Measurements from ENCODE around the gene FDXR.

Gene FDXR

DNA sequence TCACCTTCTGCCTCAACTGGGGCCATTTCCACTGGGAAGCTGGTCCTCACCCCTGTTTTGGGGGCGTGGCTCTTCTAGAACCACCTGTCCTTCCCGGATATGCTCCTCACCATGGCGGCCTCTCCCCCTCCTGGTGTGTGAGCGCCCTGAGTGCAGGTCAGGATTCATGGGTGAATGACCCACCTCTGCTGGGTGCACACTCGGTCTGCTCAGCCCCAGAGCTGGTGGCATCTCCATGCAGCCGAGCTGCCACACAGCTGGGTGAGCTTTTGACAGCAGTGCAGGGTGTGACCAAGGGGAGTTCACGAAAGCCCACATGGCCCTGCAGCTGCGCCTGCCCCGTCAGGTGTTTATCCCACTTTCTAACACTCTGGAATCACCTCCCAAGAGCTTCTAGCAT, 40.4 kb downstream of the FDXR start:
- no peak for DNase-seq

DNA sequence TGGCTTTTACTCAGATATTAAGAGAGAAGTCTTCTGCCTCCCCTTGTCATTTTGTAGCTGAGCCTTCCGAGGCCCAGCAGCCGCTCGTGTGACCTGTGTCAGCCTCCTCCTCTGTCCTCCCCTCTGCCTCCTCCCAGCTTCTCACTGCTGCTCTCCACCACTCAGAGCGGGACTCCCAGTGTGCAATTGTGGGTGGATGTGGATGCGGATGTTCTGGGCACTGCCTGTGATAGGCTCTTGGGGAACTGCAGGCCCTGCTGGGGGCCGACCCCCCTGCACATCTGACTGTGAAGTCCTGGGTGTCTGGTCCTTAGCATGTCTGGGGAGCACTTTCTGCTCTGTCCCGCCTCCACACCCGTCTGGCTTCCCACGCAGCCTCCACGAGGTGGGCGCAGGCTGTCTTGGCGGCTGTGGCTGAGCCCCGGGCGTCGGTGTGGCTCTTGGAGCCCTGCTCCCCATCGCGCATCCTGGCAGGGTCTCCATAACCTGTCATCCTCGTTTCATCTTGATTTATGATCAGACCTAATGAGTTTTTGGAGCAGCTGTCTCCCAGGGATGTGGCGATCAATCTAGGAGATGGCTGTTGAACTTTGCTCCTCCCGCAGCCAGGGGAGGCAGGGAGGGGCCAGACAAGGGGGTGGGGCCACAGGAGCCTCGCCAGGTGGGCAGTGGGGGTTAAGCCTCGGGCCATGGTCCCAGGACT, 41.2 kb downstream of the FDXR start:
- no peak for DNase-seq

DNA sequence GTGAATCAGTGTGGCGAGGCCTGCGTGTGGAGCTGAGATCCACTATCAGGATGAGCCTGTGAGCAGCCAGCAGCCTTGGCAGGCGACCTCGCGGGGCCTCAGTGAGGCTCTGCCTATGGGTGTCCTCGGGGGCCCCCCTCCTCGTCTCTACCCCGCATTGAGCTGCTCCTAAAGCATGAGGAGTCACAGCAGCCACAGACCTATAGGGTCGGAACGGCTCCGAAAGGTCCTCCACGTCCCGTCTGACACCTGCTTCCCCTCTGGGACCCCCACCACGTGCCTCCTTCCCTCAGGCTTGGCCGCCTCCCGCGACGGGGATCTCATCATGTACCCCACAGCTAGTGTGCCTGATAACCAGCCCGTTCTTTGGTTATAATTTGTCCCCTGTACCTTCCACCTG, 41.9 kb downstream of the FDXR start:
- no peak for DNase-seq

DNA sequence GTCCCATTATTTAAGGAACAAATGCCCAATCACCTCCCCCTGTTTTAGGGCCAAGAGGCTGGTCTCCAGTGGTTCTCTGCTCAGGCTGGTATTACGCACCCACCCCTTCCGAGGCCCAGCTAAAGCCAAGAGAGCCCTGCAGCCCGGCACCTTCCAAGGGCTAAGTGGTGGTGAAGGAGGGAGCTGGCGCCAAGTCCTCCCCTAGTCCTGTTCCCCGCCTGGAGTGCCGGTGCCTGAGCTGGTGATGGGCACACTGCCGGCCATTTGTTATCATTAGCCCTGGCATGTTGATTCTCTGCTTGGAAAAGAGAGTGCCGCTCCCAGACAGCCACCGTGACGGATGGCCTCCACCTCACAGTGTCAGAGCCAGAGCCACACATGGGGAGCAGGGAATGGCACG, 45.0 kb downstream of the FDXR start:
- no peak for DNase-seq

DNA sequence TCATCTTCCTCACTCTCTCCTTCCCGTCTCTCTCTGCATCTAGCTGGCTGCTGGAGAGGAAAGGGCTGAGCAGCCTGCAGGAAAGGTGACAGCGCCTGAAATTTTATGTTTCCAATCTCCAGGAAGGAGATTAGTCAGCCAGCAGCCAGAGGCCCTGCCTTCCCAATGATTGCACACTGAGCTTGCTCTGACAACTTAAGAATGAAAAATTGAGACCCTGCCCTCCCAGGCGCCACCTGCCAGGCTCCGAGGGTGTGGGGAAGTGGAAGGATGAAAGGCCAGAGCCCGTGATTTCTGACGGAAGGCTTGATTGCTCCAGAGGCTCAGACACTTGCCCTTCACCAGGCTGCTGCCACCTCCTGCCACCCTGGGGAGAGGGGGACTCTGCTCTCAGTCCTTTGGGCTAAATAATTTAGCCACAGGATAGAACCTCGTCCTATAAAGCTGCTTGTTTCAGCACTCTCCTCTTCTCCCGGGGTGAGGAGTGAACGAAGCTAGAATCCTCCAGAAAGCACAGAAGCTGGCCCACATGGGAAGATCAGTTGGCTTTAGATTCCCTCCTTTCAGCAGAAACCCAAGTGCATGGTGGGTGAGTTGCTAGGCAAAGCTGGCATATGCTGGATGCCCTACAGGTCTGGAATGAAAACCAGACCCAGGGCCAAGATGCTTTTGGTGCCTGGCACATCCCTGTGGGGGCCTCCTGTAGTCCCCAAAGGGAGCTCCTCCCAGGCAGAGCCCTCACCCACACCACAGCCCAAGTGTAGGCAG, 46.7 kb downstream of the FDXR start:
- no peak for DNase-seq

DNA sequence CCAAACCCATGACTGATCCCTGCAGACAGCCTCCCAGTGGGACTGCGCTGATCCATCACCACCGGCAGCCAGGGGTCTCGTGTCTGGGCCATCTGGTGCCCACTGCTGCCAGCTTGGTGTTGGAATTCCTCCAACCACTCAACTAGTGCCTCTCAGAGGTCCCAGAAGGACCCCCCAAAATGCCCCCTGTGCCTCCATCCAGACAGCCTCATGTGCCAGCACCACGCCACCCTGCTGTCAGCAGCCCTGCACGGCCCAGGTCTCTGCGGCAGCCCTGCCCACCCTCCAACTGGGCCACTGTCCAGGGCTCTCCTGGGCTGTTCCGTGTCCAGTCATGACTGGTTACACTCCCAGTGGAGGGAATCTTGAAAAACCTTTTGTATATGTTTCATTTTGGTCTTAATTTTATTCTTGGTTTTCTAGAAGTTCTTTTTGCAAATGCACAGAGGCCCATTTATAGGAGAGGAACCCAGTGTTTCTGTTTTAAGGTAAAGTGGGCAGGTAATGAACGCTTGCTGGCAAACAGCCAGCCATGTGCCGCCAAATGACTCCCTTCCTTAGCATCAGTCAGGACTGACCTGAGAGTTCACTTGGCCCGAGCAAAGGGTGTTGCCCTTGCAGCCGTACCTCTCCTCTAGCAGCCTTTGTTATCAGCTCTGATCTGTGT, 47.7 kb downstream of the FDXR start:
- DNase-seq: no peak

DNA sequence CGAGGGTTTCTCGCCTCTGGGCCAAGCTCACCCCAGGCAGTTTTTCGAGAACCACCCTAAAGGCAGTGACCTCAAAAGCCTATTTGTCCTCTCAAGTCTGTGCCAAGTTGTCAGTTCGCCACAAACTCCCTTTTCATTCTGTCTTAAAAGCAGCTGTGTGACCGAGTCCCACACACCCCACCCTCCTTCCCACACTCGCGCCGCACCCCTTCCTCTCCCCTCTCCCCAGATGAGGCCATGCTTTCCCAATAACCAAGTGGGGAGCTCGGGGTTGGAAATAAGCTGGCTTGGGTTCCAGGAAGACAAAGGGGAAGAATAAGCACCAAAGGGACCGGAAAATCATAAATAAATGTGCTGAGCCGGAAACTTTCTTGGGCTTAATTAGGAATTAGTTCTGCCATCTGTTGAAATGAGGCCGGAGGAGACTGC, 49.8 kb downstream of the FDXR start:
- peak; percentile 60 for DNase-seq

DNA sequence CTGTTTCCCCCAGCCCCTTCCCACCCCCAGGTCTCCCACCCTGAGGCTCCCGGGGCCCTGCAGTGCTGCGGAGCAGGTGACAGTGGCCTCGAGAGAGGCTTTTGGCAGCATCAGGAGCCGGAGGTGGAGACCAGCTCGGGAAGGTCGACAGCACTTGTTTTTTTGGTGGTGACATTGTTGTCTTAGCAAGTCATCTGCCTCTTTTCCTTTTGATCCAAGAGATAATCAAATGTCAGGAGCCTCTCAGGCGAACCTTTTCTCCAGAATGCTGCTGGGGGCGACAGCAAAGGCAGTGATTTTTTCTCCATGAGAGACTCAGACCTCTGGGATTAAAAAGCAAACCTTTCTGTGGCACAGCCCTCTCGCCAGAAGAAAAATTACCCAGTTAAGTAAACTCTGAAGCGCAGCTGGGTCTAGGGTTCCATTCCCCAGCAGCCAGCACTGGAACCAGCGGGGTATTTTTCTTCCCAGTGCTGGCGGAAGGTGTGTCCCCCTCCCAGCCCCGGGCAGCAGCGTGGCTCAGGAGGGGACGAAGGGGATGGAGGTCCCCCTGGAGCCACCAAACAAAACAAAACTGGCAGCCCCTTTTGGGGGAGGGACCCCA, 50.4 kb downstream of the FDXR start:
- no peak for DNase-seq

DNA sequence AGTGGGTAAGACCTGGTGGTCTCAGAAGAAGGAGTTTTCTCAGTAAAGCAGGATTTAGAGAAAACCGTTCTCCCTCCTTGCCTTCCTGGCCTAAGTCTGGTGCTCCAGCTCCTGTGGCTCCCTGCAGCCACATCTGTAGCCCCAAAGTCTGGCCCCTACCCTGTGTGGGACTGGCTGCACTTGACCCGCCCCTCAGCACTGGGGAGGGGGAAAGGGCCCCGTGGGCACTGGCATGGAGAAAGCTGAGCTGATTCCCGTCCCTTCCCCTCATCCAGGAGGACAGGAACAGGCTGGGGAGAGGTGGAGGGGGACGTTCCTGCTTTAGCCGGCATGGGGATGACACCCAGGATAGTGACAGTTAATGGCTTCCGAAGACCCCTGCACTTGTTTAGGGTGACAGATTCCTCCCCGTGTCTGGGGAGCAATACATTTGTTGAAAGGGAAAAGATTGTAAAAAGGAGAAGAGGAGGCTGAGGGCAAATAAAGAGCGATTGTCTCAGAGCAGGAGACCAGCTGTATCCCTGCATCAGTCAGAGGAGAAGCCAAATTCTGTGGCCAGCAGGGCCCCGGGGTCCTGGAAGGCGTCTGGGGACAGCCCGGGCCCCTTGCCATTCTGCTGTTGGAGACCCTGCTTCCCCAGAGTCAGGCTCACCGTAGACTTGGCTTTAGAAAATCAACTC, 51.0 kb downstream of the FDXR start:
- no peak for DNase-seq

DNA sequence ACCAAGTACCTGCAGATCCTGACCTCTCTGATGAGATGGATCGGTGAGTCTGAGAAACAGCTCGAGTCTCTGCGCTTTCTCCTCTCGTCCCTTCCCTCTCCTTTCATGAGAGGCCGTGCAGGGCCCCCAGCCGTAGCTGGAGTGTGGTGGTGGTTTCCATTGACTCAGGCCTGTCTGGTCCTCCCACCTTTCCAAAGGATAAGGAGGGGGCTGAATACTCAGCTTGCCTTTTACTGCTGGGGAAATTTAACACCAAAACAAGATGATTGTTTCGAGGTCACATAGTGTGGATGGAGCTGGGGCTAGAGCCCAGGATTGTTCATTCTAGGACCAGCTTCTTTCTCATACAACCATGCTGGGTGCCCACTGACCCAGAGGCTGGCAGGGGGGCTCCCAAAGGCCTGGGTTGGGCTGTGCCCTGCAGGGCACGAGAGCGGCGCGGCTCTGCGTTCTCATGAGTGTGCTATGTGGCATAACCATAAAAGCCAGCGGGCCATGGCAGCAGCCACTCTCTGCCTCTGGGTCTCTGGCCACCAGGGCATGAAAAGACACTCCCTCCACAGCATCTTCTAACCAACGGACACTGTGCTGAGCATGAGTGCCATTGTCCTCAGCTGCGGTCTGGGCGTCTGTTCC, 52.9 kb downstream of the FDXR start:
- no peak for DNase-seq

DNA sequence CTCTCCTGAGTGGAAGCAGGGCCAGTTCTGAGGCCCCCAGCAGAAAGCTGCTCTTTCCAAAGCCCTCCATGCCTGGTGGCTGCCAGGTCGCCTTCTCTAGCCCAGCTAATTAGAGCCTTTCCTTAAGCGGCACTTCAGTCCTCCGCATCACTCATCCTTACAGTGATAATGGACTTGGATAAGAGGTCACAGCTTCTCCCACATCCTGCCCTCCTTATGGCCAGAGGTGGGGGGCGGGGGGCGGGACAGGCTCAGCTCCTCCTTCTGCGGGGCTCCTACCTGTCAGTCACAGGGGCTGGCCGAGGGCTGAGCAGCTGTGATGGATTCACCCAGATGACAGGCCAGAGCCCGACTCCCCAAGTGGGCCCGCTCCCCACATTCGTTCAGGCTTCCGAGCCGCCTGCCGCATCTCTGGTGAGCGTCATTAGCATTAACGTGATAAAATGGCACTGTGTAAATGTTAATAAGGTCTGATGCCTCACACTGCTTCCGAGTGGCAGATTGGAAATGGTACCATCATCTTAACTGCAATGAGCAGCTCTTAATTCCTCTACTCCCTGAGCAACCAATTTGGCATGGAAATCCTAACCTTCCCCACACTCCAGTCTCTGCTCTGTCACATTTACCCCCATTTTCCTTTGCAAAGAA, 54.4 kb downstream of the FDXR start:
- DNase-seq: no peak

DNA sequence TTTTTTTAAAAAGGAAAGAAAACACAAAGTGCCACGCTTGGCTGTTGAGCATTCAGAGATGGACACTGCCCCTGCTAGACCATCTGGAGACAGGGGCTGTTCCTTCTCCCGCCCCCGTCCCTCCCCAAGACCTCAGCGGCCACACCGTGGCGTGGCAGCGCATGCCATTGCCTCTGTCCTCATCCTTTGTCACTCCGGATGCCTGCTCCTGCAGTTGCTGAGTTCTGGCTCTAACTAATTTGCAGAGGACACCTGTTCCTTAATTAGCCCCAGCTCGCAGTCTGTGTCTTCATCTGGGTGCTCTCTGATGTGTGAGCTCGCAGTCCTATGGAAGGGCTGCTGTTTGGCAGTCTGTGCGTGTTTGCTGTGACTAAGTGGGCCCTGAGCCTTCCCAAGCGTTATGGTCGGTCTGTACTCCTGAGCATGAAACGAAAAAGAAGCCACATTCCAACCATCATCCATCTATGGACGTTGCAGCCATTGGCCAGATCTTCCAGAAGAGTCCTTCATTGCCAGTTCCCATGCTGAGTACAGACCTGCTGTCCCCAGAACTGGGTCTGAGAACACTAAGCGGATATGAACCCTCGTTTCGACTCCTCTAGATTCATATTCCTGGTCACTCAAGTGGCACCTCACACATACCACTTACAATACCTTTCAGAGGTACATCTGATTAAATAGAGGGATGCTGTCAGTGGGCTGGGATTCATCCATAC, 55.7 kb downstream of the FDXR start:
- no peak for DNase-seq

DNA sequence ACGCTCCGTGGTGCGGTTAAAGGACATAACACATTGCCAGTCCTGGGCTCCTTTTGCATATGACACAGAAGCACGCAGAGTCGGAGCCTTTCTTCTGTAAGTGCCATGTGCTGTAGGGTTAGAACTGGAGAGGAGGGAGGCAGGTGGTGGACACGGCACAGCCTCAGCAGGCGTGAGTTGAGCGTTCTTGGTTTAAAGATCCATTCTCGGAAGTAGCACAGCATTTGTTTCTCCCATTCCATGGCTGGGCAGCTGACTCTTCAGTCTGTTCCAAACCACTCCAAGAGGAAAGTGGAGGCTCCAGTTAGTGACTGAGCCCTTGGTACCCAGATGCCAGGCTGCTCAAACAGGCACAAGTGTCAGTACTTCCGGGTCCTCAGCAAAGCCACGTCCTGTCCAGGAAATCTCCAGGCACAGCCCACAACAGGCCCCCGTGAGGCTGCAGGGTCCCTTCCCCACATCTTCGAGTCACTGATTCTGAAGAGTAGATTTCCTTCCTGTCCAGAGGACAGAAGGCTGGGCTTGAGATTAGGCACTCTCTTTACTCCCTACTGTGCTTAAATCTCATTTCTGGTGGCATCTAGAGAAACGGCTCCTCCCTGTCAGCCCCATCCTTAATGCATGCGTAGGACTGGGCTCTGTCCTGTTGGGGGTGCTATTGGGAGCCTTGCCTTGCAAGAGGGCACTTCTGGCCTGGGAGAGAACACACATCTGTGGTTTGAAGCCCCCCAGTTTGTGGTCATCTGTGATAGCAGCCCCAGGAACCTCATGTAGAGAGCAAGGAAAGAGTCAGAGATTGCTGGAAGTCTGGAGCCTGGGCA, 57.0 kb downstream of the FDXR start:
- DNase-seq: no peak

DNA sequence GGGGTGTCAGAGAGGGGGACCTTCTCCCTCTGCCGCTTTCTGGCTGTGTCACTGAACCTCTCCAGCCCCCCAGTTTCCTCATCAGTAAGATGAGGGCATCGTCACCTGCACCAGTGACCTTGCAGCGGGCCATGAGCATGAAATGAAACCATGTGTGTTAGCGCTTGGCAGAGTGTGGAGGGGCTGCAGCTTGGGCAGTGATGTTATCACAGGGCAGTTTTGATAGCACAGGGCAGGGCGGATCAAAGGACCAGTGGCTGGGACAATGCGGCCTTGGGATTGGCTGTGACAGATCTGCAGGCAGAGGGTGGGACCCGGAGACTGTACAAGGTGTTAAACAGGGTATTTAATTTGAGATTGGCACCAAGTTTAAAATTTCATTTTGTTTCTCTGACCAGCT, 57.7 kb downstream of the FDXR start:
- no peak for DNase-seq

DNA sequence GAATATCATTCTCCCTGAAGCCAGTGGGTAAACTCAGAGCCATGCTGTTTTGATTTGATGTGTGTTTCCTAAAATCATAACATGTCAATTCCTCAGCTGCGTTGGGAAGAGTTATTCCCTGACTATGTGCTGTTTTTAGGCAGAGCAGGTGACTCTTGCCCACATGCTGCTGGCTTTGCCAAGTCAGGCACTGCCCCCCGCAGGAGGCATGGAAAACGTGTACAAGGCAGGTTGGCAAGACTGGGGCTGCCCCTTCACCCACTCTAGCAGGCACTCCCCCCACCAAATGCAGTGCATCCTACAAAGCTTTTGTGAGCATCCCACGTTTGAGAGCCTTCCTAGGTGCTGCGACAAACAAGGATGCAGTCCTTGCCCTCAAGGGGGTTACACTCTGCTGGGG, 58.3 kb downstream of the FDXR start:
- no peak for DNase-seq

Data from left hindlimb (tissue), 1 donor.